PC-3 (cell line): ENCODE measurements around the gene TMTC1. TPM values are rescaled to one million over a fixed set of nuclear protein-coding genes. Genes with fewer than 3 reads are reported as not detected.

ENCODE experiments used
- ATAC-seq: fragments of 200-7000 bp; cut with Tn5 transposase; 2 replicates; pipeline ENCODE4 v1.9.1; 2020; ENCODE audit warnings: mild to moderate bottlenecking, moderate library complexity
- BruUV-seq: library from RNA; stranded (reverse); fragments of 400-500 nt; replicated peaks from 2 replicates; lab custom pipeline; 2021; lab: Mats Ljungman, UMichigan
- CTCF ChIA-PET: fragments of 300-600 bp; sonication (Branson Sonifier 250); formaldehyde crosslinking; loops from one replicate; lab custom pipeline; 2022; ENCODE audit warnings: antibody characterized with exemption; lab: Charles Lee
- POLR2A ChIA-PET: fragments of 300-600 bp; sonication (Branson Sonifier 250); formaldehyde crosslinking; loops from one replicate; lab custom pipeline; 2022; ENCODE audit warnings: antibody characterized with exemption; ENCODE audit not compliant: unreplicated experiment; lab: Charles Lee
- DNase-seq: peaks from one replicate; pipeline ENCODE4 v3.0.0-alpha.2; 2015
- H2AFZ ChIP-seq: fragments of 300-600 bp; sonication (generic); 2 replicates; pipeline ENCODE4 v1.6.0; 2016; ENCODE audit warnings: antibody characterized with exemption, low read length
- H3F3A ChIP-seq: fragments of 300-600 bp; sonication (generic); one replicate; pipeline ENCODE4 v1.6.0; 2017; ENCODE audit warnings: antibody characterized with exemption, low read length, control low read depth, mild to moderate bottlenecking; ENCODE audit not compliant: unreplicated experiment
- H3K27ac ChIP-seq: fragments of 300-600 bp; sonication (generic); 2 replicates; pipeline ENCODE4 v1.5.1; 2016; ENCODE audit warnings: mild to moderate bottlenecking, low read length
- H3K27me3 ChIP-seq: fragments of 300-600 bp; sonication (generic); 2 replicates; pipeline ENCODE4 v1.6.1; 2016; ENCODE audit warnings: low read length, mixed read lengths
- H3K36me3 ChIP-seq: fragments of 300-600 bp; sonication (generic); 2 replicates; pipeline ENCODE4 v1.6.1; 2016; ENCODE audit warnings: low read depth, mixed run types, low read length, mixed read lengths
- H3K4me1 ChIP-seq: fragments of 300-600 bp; sonication (generic); 2 replicates; pipeline ENCODE4 v1.5.1; 2016; ENCODE audit warnings: low read length; ENCODE audit not compliant: insufficient read depth
- H3K4me2 ChIP-seq: fragments of 300-600 bp; sonication (generic); 2 replicates; pipeline ENCODE4 v1.6.0; 2016; ENCODE audit warnings: low read length
- H3K4me3 ChIP-seq: fragments of 300-600 bp; sonication (generic); 2 replicates; pipeline ENCODE4 v1.5.1; 2016; ENCODE audit warnings: mild to moderate bottlenecking, low read length, mixed read lengths
- H3K79me2 ChIP-seq: fragments of 300-600 bp; sonication (generic); 2 replicates; pipeline ENCODE4 v1.6.1; 2017; ENCODE audit warnings: low read length, mixed read lengths
- H3K9ac ChIP-seq: fragments of 300-600 bp; sonication (generic); 2 replicates; pipeline ENCODE4 v1.6.0; 2016; ENCODE audit warnings: mild to moderate bottlenecking, low read length
- H3K9me2 ChIP-seq: fragments of 300-600 bp; sonication (generic); replicated peaks from 2 replicates; pipeline ENCODE4 v1.6.1; 2016; ENCODE audit warnings: mixed run types, low read length, mixed read lengths
- H3K9me3 ChIP-seq: fragments of 300-600 bp; sonication (generic); 2 replicates; pipeline ENCODE4 v1.6.1; 2016; ENCODE audit warnings: low read length, mixed read lengths
- H4K20me1 ChIP-seq: fragments of 300-600 bp; sonication (generic); 2 replicates; pipeline ENCODE4 v1.6.1; 2016; ENCODE audit warnings: low read length, mixed read lengths
- CTCF ChIP-seq: fragments of 300-600 bp; sonication (generic); conservative IDR thresholded peaks from 2 replicates; pipeline ENCODE4 v1.5.1; 2017; ENCODE audit warnings: antibody characterized with exemption, low read depth, mild to moderate bottlenecking, low read length
- EZH2 ChIP-seq: fragments of 300-600 bp; sonication (generic); IDR thresholded peaks from one replicate; pipeline ENCODE4 v1.6.1; 2017; ENCODE audit warnings: antibody characterized with exemption, mild to moderate bottlenecking, low read length; ENCODE audit not compliant: unreplicated experiment
- EZH2phosphoT487 ChIP-seq: fragments of 300-600 bp; sonication (generic); IDR thresholded peaks from 2 replicates; pipeline ENCODE4 v1.6.1; 2018; ENCODE audit warnings: mild to moderate bottlenecking, antibody characterized with exemption, low read length, borderline replicate concordance
- intact Hi-C: fragments of 100-400 bp; cut with micrococcal nuclease; formaldehyde crosslinking; loops from 2 replicates; pipeline ENCODE4 v1.9.0; 2023
- total RNA-seq: library from RNA; depleted of rRNA; stranded (reverse); fragments of >200 nt; gene quantifications from 2 replicates; pipeline ENCODE4 v1.2.3, GENCODE V29; 2014

TMTC1 gene
- total RNA-seq, 1 experiment from 2014 or later = 5.8 TPM

DNA sequence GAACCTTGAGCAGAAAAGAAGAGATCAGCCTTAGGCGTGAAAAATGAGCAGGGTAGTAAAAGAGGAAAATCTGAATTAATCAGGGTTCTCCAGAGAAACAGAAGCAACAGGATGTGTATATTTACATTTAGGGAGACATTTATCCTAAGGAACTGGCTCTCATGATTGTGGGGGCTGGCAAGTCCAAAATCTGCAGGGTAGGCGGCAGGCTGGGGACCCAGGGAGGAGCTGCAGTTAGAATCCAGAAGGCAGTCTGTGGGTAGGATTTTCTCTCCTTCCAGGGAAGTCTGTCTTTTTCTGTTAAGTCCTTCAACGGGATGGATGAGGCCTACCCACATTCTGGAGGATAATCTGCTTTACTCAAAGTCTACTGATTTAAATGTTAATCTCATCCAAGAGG lies 218.8 kb downstream of the TMTC1 start:
- Histone ChIP-seq H3K9me3 (no peaks in the 10 kb centered on the region), H3K27me3 (peaks cover 8% of the 10 kb centered on the region; the same call in 1 of the 2 replicates), H3K9ac (no peak overlapping the region), H3K36me3 (no peaks in the 10 kb centered on the region), H3K4me1 (peaks cover 39% of the 10 kb centered on the region), H4K20me1 (no peaks in the 10 kb centered on the region), H3K9me2 (no peaks in the 10 kb centered on the region), H3K79me2 (no peaks in the 10 kb centered on the region), H2AFZ (no peak overlapping the region), H3K4me3 (no peak overlapping the region), H3F3A (no peaks in the 10 kb centered on the region), H3K4me2 (no peak overlapping the region), H3K27ac (no peak overlapping the region)
- BruUV-seq = no TSS peak
- TF ChIP-seq EZH2phosphoT487 (no peak), CTCF (no peak)
- no peak for ATAC-seq
- CTCF ChIA-PET = no interaction called here
- intact Hi-C loops = loop anchor here (5.0 kb wide), 2 partner anchors 138 to 232 kb away; no protein-coding TSS in a partner anchor
- DNase-seq = no peak
- POLR2A ChIA-PET = no interaction called here

GRCh38 chr12:29563636-29564035 lies 220.1 kb downstream of the TMTC1 start:
- BruUV-seq = no TSS peak
- no peak overlapping the region for H2AFZ ChIP-seq
- no peak overlapping the region for H3K4me3 ChIP-seq
- no peaks in the 10 kb centered on the region for H3K36me3 ChIP-seq
- DNase-seq = no peak
- H3F3A ChIP-seq = no peaks in the 10 kb centered on the region
- ATAC-seq = no peak
- no peak overlapping the region for H3K9ac ChIP-seq
- no peaks in the 10 kb centered on the region for H3K79me2 ChIP-seq
- no peaks in the 10 kb centered on the region for H4K20me1 ChIP-seq
- no peaks in the 10 kb centered on the region for H3K9me3 ChIP-seq
- no peaks in the 10 kb centered on the region for H3K9me2 ChIP-seq
- H3K27me3 ChIP-seq = peaks cover 8% of the 10 kb centered on the region
- TF ChIP-seq EZH2phosphoT487 (no peak), CTCF (no peak), EZH2 (no peak)
- H3K4me1 ChIP-seq = peaks cover 35% of the 10 kb centered on the region
- POLR2A ChIA-PET = no interaction called here
- CTCF ChIA-PET = no interaction called here
- H3K27ac ChIP-seq = no peak overlapping the region
- H3K4me2 ChIP-seq = no peak overlapping the region
- intact Hi-C loops = no loop called here

- CTCF ChIA-PET = no interaction called here
These were observed 220.7 kb downstream of the TMTC1 start for GRCh38 chr12:29563071-29563470.

More at GRCh38 chr12:29563071-29563470, 220.7 kb downstream of the TMTC1 start:
- no peaks in the 10 kb centered on the region for H3F3A ChIP-seq
- no peaks in the 10 kb centered on the region for H4K20me1 ChIP-seq
- POLR2A ChIA-PET = no interaction called here
- H3K9me2 ChIP-seq = no peaks in the 10 kb centered on the region
- peaks cover 35% of the 10 kb centered on the region for H3K4me1 ChIP-seq
- no peaks in the 10 kb centered on the region for H3K36me3 ChIP-seq
- no TSS peak for BruUV-seq
- H3K4me2 ChIP-seq = no peak overlapping the region
- H3K9ac ChIP-seq = no peak overlapping the region
- TF ChIP-seq EZH2phosphoT487 (no peak), CTCF (no peak), EZH2 (no peak)
- no peak for ATAC-seq
- DNase-seq = no peak
- peaks cover 8% of the 10 kb centered on the region for H3K27me3 ChIP-seq
- no peak overlapping the region for H3K27ac ChIP-seq
- H3K79me2 ChIP-seq = no peaks in the 10 kb centered on the region
- H2AFZ ChIP-seq = no peak overlapping the region
- no peaks in the 10 kb centered on the region for H3K9me3 ChIP-seq
- intact Hi-C loops = no loop called here
- H3K4me3 ChIP-seq = no peak overlapping the region
